Stimulated activated effector memory CD8-positive, alpha-beta T cell treated with anti-CD3 and anti-CD28 coated beads, Interleukin-12 subunit alpha, Interleukin-12 subunit beta, amount 100 ng/mL, for 72 hours (primary cell): Measurements from ENCODE around the gene ITGB1BP1.
A peak's percentile ranks its signal among the peaks of the same experiment; 100 is the strongest.

Experiments used
- ATAC-seq: fragments of 150-1000 bp; cut with Tn5 transposase; 2 replicates; pipeline ENCODE4 v1.10.0; 2021
- DNase-seq, 2 donors: peaks; one replicate each; pipeline ENCODE4 v3.0.0; 2021 to 2022; ENCODE audit warnings: low spot score in 2 of 2
- H3K27ac Mint-ChIP-seq: one replicate; pipeline ENCODE4 v1.8.0; 2022; ENCODE audit warnings: mild to moderate bottlenecking, mixed read lengths
- H3K36me3 Mint-ChIP-seq: one replicate; pipeline ENCODE4 v1.8.0; 2022; ENCODE audit warnings: mild to moderate bottlenecking, mixed read lengths
- H3K4me1 Mint-ChIP-seq: one replicate; pipeline ENCODE4 v1.8.0; 2022; ENCODE audit warnings: mixed read lengths
- H3K4me3 Mint-ChIP-seq: one replicate; pipeline ENCODE4 v1.8.0; 2022; ENCODE audit warnings: mild to moderate bottlenecking, mixed read lengths
- H3K9me3 Mint-ChIP-seq: one replicate; pipeline ENCODE4 v1.8.0; 2022; ENCODE audit warnings: mixed read lengths

The ITGB1BP1 gene

GRCh38 chr2:9423100-9423921 lies at the start of gene ITGB1BP1, which contains the start of gene CPSF3:
Gene ITGB1BP1, minus strand, starts transcription at chr2:9423528. Its CDS starts 4,831 bp downstream, at chr2:9418697.
Gene CPSF3, plus strand, starts transcription at chr2:9423654. Its CDS starts 120 bp downstream, at chr2:9423774.
- Mint-ChIP-seq H3K9me3 (no peaks in the 10 kb centered on the region), H3K27ac (no peak within 1 kb of the TSS), H3K4me3 (no peak within 1 kb of the TSS), H3K36me3 (peaks cover 43% of the 10 kb centered on the region), H3K4me1 (peaks cover 40% of the 10 kb centered on the region)
- peak; percentile 97 to 99 for DNase-seq
- peak; percentile 91 for ATAC-seq

GRCh38 chr2:9472511-9472910 lies 49.2 kb upstream of the ITGB1BP1 start:
- no peak for DNase-seq
- Mint-ChIP-seq H3K4me3 (peak overlapping the region; percentile 72), H3K9me3 (no peaks in the 10 kb centered on the region), H3K4me1 (peaks cover 26% of the 10 kb centered on the region), H3K27ac (no peak overlapping the region), H3K36me3 (peaks cover 58% of the 10 kb centered on the region)
- no peak for ATAC-seq

GRCh38 chr2:9471206-9471605 lies 47.9 kb upstream of the ITGB1BP1 start:
- Mint-ChIP-seq H3K9me3 (no peaks in the 10 kb centered on the region), H3K4me1 (peaks cover 20% of the 10 kb centered on the region), H3K27ac (no peak overlapping the region), H3K36me3 (peaks cover 62% of the 10 kb centered on the region), H3K4me3 (no peak overlapping the region)
- ATAC-seq (no peak), DNase-seq (no peak)

GRCh38 chr2:9467687-9468086 lies 44.4 kb upstream of the ITGB1BP1 start:
- Mint-ChIP-seq H3K9me3 (no peaks in the 10 kb centered on the region), H3K4me3 (no peak overlapping the region), H3K4me1 (peaks cover 12% of the 10 kb centered on the region), H3K27ac (no peak overlapping the region), H3K36me3 (peaks cover 53% of the 10 kb centered on the region)
- DNase-seq (no peak), ATAC-seq (no peak)

GRCh38 chr2:9466147-9466683 lies 42.9 kb upstream of the ITGB1BP1 start:
- H3K36me3 Mint-ChIP-seq: peaks cover 52% of the 10 kb centered on the region
- peaks cover 12% of the 10 kb centered on the region for H3K4me1 Mint-ChIP-seq
- no peak for ATAC-seq
- no peak overlapping the region for H3K4me3 Mint-ChIP-seq
- H3K9me3 Mint-ChIP-seq: no peaks in the 10 kb centered on the region
- no peak overlapping the region for H3K27ac Mint-ChIP-seq
- DNase-seq: no peak

- Mint-ChIP-seq H3K4me1 (peaks cover 12% of the 10 kb centered on the region), H3K4me3 (no peak overlapping the region), H3K27ac (no peak overlapping the region), H3K9me3 (no peaks in the 10 kb centered on the region), H3K36me3 (peaks cover 61% of the 10 kb centered on the region)
- ATAC-seq (no peak), DNase-seq (no peak)
These were observed 41.8 kb upstream of the ITGB1BP1 start for GRCh38 chr2:9465170-9465569.

- ATAC-seq: peak; percentile 100
These were observed 40.3 kb upstream of the ITGB1BP1 start for GRCh38 chr2:9463698-9464034.

GRCh38 chr2:9462886-9463697 lies 39.8 kb upstream of the ITGB1BP1 start:
- ATAC-seq (peak; percentile 70), DNase-seq (no peak)
- Mint-ChIP-seq H3K4me3 (no peak overlapping the region), H3K36me3 (peaks cover 68% of the 10 kb centered on the region), H3K9me3 (no peaks in the 10 kb centered on the region), H3K27ac (peak overlapping the region; percentile 68), H3K4me1 (peaks cover 12% of the 10 kb centered on the region)

More at GRCh38 chr2:9463698-9464034, 40.3 kb upstream of the ITGB1BP1 start:
- Mint-ChIP-seq H3K4me3 (no peak overlapping the region), H3K9me3 (no peaks in the 10 kb centered on the region), H3K4me1 (peaks cover 12% of the 10 kb centered on the region), H3K36me3 (peaks cover 68% of the 10 kb centered on the region), H3K27ac (no peak overlapping the region)
- DNase-seq: peak; percentile 18 to 67

GRCh38 chr2:9462313-9462712 lies 39.0 kb upstream of the ITGB1BP1 start:
- Mint-ChIP-seq H3K27ac (no peak overlapping the region), H3K4me1 (peaks cover 12% of the 10 kb centered on the region), H3K36me3 (peaks cover 69% of the 10 kb centered on the region), H3K9me3 (no peaks in the 10 kb centered on the region), H3K4me3 (no peak overlapping the region)
- ATAC-seq (no peak), DNase-seq (no peak)

- H3K9me3 Mint-ChIP-seq: no peaks in the 10 kb centered on the region
- H3K4me1 Mint-ChIP-seq: peaks cover 12% of the 10 kb centered on the region
- H3K36me3 Mint-ChIP-seq: peaks cover 71% of the 10 kb centered on the region
- no peak overlapping the region for H3K4me3 Mint-ChIP-seq
- DNase-seq (no peak), ATAC-seq (no peak)
- no peak overlapping the region for H3K27ac Mint-ChIP-seq
These were observed 37.8 kb upstream of the ITGB1BP1 start for GRCh38 chr2:9461079-9461478.

- H3K36me3 Mint-ChIP-seq: peaks cover 71% of the 10 kb centered on the region
- no peak for ATAC-seq
- H3K27ac Mint-ChIP-seq: no peak overlapping the region
These were observed 37.2 kb upstream of the ITGB1BP1 start for GRCh38 chr2:9460441-9461017.

GRCh38 chr2:9451231-9451630 lies 27.9 kb upstream of the ITGB1BP1 start:
- peaks cover 98% of the 10 kb centered on the region for H3K36me3 Mint-ChIP-seq
- ATAC-seq (no peak), DNase-seq (no peak)
- H3K4me1 Mint-ChIP-seq: no peaks in the 10 kb centered on the region
- H3K4me3 Mint-ChIP-seq: no peak overlapping the region
- no peaks in the 10 kb centered on the region for H3K9me3 Mint-ChIP-seq
- no peak overlapping the region for H3K27ac Mint-ChIP-seq

More at GRCh38 chr2:9460441-9461017, 37.2 kb upstream of the ITGB1BP1 start:
- no peak for DNase-seq
- Mint-ChIP-seq H3K4me3 (no peak overlapping the region), H3K9me3 (no peaks in the 10 kb centered on the region), H3K4me1 (peaks cover 12% of the 10 kb centered on the region)

GRCh38 chr2:9445089-9445488 lies 21.8 kb upstream of the ITGB1BP1 start:
- peaks cover 98% of the 10 kb centered on the region for H3K36me3 Mint-ChIP-seq
- peaks cover 11% of the 10 kb centered on the region for H3K4me1 Mint-ChIP-seq
- no peak overlapping the region for H3K4me3 Mint-ChIP-seq
- H3K9me3 Mint-ChIP-seq: no peaks in the 10 kb centered on the region
- DNase-seq (no peak), ATAC-seq (peak; percentile 75)
- no peak overlapping the region for H3K27ac Mint-ChIP-seq

- DNase-seq (no peak), ATAC-seq (no peak)
- peaks cover 11% of the 10 kb centered on the region for H3K4me1 Mint-ChIP-seq
- H3K27ac Mint-ChIP-seq: peak overlapping the region; percentile 43
- no peak overlapping the region for H3K4me3 Mint-ChIP-seq
- peaks cover 98% of the 10 kb centered on the region for H3K36me3 Mint-ChIP-seq
- H3K9me3 Mint-ChIP-seq: no peaks in the 10 kb centered on the region
These were observed 20.2 kb upstream of the ITGB1BP1 start for GRCh38 chr2:9443526-9443925.

GRCh38 chr2:9441556-9441955 lies 18.2 kb upstream of the ITGB1BP1 start:
- DNase-seq (no peak), ATAC-seq (no peak)
- Mint-ChIP-seq H3K4me3 (no peak overlapping the region), H3K27ac (no peak overlapping the region), H3K36me3 (peaks cover 99% of the 10 kb centered on the region), H3K9me3 (no peaks in the 10 kb centered on the region), H3K4me1 (peaks cover 11% of the 10 kb centered on the region)
